SK-N-SH (cell line): ENCODE measurements around the gene MOB1B.

Experiments
- EZH2phosphoT487 ChIP-seq: fragments of 200-600 bp; sonication (generic); IDR thresholded peaks from 2 replicates; pipeline ENCODE4 v1.6.1; 2017; ENCODE audit warnings: low read depth, mixed run types, mild to moderate bottlenecking, antibody characterized with exemption, moderate library complexity, borderline replicate concordance
- FOXM1 ChIP-seq: IDR thresholded peaks from 2 replicates; pipeline ENCODE4 v1.4.0; 2012; ENCODE audit warnings: low read depth, mild to moderate bottlenecking
- RFX5 ChIP-seq: IDR thresholded peaks from 2 replicates; pipeline ENCODE4 v1.6.1; 2012; ENCODE audit warnings: mild to moderate bottlenecking, improper control_type of control experiment, low read length
- YY1 ChIP-seq: IDR thresholded peaks from 2 replicates; pipeline ENCODE4 v1.4.0; 2012; ENCODE audit warnings: low read depth, mild to moderate bottlenecking
- ZBTB33 ChIP-seq: IDR thresholded peaks from 2 replicates; pipeline ENCODE4 v1.4.0; 2012; ENCODE audit warnings: low read depth, borderline replicate concordance
- TF ChIP-seq, protein P1 (sequence below): fragments of 200-600 bp; sonication (generic); IDR thresholded peaks from 2 replicates; pipeline ENCODE4 v1.6.1; 2017; ENCODE audit warnings: antibody characterized with exemption, mild to moderate bottlenecking, moderate library complexity
- TF ChIP-seq, protein P2 (sequence below): IDR thresholded peaks from 2 replicates; pipeline ENCODE4 v1.4.0; 2012; ENCODE audit warnings: low read depth
- TF ChIP-seq, protein P3 (sequence below): IDR thresholded peaks from 2 replicates; pipeline ENCODE4; 2012

DNA sequence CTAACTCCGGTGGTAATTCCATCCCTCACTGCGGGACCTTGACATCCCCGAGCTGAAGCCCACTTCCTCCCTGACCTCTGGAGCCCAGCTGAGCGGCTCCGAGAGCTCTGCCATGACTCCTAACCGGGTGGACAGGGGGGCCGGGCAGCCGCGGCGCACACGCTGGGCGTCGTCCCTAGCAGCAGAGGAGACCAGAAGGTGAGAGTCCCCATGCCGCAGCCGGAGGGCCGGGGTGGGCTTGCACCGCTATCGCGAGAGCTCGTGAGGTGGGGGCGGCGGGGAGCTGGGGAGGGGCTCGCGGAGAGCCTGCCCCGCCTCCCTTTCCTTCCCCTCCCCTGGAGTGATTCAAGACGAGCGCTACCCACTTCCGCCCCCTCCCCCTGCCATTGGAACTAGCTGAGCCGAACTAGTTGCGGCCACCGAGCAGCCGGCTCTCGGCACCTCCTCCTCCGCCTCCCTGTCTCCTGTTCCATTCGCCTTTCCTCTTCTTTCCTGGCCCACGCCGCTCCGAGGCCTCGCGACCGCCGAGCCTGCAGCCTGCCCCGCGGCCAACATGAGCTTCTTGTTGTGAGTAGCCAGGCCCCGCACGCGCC, at the start of gene MOB1B:
- TF ChIP-seq, protein P1, sequence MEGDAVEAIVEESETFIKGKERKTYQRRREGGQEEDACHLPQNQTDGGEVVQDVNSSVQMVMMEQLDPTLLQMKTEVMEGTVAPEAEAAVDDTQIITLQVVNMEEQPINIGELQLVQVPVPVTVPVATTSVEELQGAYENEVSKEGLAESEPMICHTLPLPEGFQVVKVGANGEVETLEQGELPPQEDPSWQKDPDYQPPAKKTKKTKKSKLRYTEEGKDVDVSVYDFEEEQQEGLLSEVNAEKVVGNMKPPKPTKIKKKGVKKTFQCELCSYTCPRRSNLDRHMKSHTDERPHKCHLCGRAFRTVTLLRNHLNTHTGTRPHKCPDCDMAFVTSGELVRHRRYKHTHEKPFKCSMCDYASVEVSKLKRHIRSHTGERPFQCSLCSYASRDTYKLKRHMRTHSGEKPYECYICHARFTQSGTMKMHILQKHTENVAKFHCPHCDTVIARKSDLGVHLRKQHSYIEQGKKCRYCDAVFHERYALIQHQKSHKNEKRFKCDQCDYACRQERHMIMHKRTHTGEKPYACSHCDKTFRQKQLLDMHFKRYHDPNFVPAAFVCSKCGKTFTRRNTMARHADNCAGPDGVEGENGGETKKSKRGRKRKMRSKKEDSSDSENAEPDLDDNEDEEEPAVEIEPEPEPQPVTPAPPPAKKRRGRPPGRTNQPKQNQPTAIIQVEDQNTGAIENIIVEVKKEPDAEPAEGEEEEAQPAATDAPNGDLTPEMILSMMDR, result peak; percentile 36
- no peak for TF ChIP-seq FOXM1
- TF ChIP-seq, protein P2, sequence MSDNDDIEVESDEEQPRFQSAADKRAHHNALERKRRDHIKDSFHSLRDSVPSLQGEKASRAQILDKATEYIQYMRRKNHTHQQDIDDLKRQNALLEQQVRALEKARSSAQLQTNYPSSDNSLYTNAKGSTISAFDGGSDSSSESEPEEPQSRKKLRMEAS, result peak; percentile 56
- TF ChIP-seq ZBTB33, result peak; percentile 96
- 0 out of 2 replicates have a peak, but pooled peaks have one; percentile 22 for TF ChIP-seq YY1
- no peak for TF ChIP-seq RFX5
- no peak for TF ChIP-seq EZH2phosphoT487
- TF ChIP-seq, protein P3, sequence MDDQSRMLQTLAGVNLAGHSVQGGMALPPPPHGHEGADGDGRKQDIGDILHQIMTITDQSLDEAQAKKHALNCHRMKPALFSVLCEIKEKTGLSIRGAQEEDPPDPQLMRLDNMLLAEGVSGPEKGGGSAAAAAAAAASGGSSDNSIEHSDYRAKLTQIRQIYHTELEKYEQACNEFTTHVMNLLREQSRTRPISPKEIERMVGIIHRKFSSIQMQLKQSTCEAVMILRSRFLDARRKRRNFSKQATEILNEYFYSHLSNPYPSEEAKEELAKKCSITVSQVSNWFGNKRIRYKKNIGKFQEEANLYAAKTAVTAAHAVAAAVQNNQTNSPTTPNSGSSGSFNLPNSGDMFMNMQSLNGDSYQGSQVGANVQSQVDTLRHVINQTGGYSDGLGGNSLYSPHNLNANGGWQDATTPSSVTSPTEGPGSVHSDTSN, result no peak
